Parathyroid adenoma (tissue), 2 donors: ENCODE measurements around the gene CDC42EP1.

Experiments used
- H2AFZ ChIP-seq: fragments of 300-600 bp; sonication (generic); one replicate; pipeline ENCODE4 v1.7.0; 2017; ENCODE audit warnings: antibody characterized with exemption, mild to moderate bottlenecking
- H3K27ac ChIP-seq: fragments of 300-600 bp; sonication (generic); one replicate; pipeline ENCODE4 v1.7.0; 2017
- H3K27me3 ChIP-seq: fragments of 300-600 bp; sonication (generic); one replicate; pipeline ENCODE4 v1.7.0; 2017; ENCODE audit warnings: low read length; ENCODE audit not compliant: control insufficient read depth, insufficient read depth
- H3K36me3 ChIP-seq: fragments of 300-600 bp; sonication (generic); one replicate; pipeline ENCODE4 v1.7.0; 2017; ENCODE audit warnings: low read length; ENCODE audit not compliant: control insufficient read depth, insufficient read depth
- H3K4me1 ChIP-seq: fragments of 300-600 bp; sonication (generic); one replicate; pipeline ENCODE4 v1.7.0; 2017; ENCODE audit warnings: control low read depth
- H3K4me2 ChIP-seq: fragments of 300-600 bp; sonication (generic); one replicate; pipeline ENCODE4 v1.7.0; 2017; ENCODE audit warnings: low read length
- H3K4me3 ChIP-seq: fragments of 300-600 bp; sonication (generic); one replicate; pipeline ENCODE4 v1.7.0; 2017; ENCODE audit warnings: low read depth, low read length
- H3K79me2 ChIP-seq: fragments of 300-600 bp; sonication (generic); one replicate; pipeline ENCODE4 v1.7.0; 2017; ENCODE audit warnings: control low read depth
- H3K9ac ChIP-seq: fragments of 300-600 bp; sonication (generic); one replicate; pipeline ENCODE4 v1.7.0; 2017; ENCODE audit warnings: mild to moderate bottlenecking
- H3K9me3 ChIP-seq: fragments of 300-600 bp; sonication (generic); one replicate; pipeline ENCODE4 v1.7.0; 2017; ENCODE audit warnings: low read length; ENCODE audit not compliant: control insufficient read depth
- CTCF ChIP-seq: fragments of 300-600 bp; sonication (generic); IDR thresholded peaks from one replicate; pipeline ENCODE4 v1.7.0; 2017; ENCODE audit warnings: antibody characterized with exemption, mild to moderate bottlenecking
- donor health status: primary hyperparathyroidism.

The CDC42EP1 gene

DNA sequence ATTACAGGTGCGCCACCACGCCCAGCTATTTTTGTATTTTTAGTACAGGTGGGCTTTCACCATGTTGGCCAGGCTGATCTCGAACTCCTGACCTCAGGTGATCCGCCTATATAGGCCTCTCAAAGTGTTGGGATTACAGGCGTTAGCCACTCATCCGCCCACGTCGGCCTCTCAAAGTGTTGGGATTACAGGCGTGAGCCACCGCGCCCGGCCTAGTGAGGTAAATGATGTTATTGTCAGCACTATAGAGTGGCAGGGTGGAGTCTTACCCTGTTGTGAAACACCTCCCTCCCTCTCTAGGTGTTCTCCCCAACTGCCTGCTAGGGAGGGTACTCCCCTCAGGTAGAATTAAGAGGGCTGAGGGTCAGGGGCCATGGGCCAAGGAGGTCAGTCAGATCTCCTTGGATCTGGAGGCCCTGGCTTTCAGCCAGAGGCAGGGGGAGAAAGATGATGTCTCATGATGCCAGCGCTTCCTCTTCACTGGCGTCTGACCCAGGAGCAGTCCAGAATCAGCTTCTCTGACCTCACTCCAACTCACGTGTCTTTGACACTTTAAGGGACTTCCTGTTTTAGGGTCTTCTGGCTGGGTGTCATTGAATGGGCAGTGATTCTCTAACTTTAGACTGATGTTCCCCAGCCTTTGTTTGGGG, 50.3 kb downstream of the CDC42EP1 start:
- Histone ChIP-seq H3K27me3 (no peaks in the 10 kb centered on the region), H3K79me2 (no peaks in the 10 kb centered on the region), H3K9me3 (no peaks in the 10 kb centered on the region), H3K27ac (peak overlapping the region; percentile 15), H3K4me1 (peaks cover 3% of the 10 kb centered on the region), H3K36me3 (no peaks in the 10 kb centered on the region), H2AFZ (no peak overlapping the region), H3K4me3 (no peak overlapping the region), H3K4me2 (peak overlapping the region; percentile 84), H3K9ac (no peak overlapping the region)
- no peak for TF ChIP-seq CTCF

DNA sequence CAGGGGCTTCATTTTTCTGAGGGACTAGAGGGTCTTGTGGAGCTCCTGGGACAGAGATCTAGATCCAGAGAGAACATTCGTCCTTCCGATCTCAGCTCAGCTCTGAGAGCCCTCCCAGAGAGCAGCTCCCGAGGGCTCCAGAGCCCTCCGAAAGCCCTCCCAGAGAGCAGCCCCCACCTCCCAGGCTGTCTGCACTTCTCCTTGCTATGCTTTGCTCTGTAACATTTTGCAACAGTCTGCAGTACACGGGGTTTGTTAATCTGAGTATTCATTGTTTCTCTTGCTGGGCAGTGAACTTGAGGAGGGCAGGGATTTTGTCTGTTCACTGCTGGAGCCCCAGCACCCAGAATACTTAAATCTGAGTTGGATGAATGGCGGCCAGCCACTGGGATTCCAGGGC, 50.9 kb downstream of the CDC42EP1 start:
- Histone ChIP-seq H3K79me2 (no peaks in the 10 kb centered on the region), H3K9ac (no peak overlapping the region), H3K27ac (peak overlapping the region; percentile 15), H3K4me1 (peaks cover 3% of the 10 kb centered on the region), H3K4me2 (peak overlapping the region; percentile 28), H3K4me3 (no peak overlapping the region), H3K9me3 (no peaks in the 10 kb centered on the region), H3K27me3 (no peaks in the 10 kb centered on the region), H3K36me3 (no peaks in the 10 kb centered on the region), H2AFZ (no peak overlapping the region)
- TF ChIP-seq CTCF = no peak

GRCh38 chr22:37616201-37617083, 56.2 kb downstream of the CDC42EP1 start:
- TF ChIP-seq CTCF = no peak
- Histone ChIP-seq H3K27ac (no peak overlapping the region), H3K27me3 (no peaks in the 10 kb centered on the region)

DNA sequence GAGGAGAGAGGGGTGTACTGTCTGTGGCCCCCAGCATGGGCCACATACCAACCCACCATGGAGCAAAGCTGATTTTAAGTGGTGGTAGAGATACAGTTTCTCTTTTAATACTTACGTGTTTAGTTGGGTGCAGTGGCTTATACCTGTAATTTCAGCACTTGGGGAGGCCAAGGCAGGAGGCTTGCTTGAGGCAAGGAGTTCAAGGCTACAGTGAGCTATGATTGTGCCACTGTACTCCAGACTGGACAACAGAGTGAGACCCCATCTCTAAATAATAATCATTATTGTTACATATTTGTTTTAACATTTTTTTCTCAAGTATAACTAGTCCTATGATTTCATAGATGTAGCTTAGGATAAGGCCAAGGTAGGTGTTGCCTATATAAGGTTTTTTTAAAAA, 57.2 kb downstream of the CDC42EP1 start:
- no peaks in the 10 kb centered on the region for H3K36me3 ChIP-seq
- no peaks in the 10 kb centered on the region for H3K4me1 ChIP-seq
- no peak overlapping the region for H3K4me2 ChIP-seq
- H2AFZ ChIP-seq = no peak overlapping the region
- H3K79me2 ChIP-seq = no peaks in the 10 kb centered on the region
- no peaks in the 10 kb centered on the region for H3K27me3 ChIP-seq
- no peak overlapping the region for H3K4me3 ChIP-seq
- no peak overlapping the region for H3K27ac ChIP-seq
- H3K9me3 ChIP-seq = no peaks in the 10 kb centered on the region
- TF ChIP-seq CTCF = no peak
- no peak overlapping the region for H3K9ac ChIP-seq

More at GRCh38 chr22:37616201-37617083, 56.2 kb downstream of the CDC42EP1 start:
- no peak overlapping the region for H3K4me2 ChIP-seq
- no peaks in the 10 kb centered on the region for H3K4me1 ChIP-seq
- H3K4me3 ChIP-seq = no peak overlapping the region
- no peak overlapping the region for H2AFZ ChIP-seq
- H3K36me3 ChIP-seq = no peaks in the 10 kb centered on the region
- H3K9ac ChIP-seq = no peak overlapping the region
- no peaks in the 10 kb centered on the region for H3K79me2 ChIP-seq
- no peaks in the 10 kb centered on the region for H3K9me3 ChIP-seq
